Suprapubic skin (tissue), 3 donors: ENCODE data around the gene HFM1.
"Not testable (repeated sequence)": the region's sequence is repeated elsewhere in the genome, so short reads cannot be mapped to it uniquely, and the experiment has no call there.

ENCODE experiments used
- POLR2A ChIP-seq, 2 donors: fragments of 450-650 bp; IDR thresholded peaks; one replicate each; pipeline ENCODE4 v1.6.1; 2017; ENCODE audit warnings: antibody characterized with exemption in 2 of 2, mild to moderate bottlenecking in 2 of 2, moderate library complexity in 2 of 2
- TF ChIP-seq, protein P1 (sequence below), 2 donors: fragments of 200-600 bp in 1 of 2; fragments of 450-650 bp in 1 of 2; sonication (generic) in 1 of 2; IDR thresholded peaks; one replicate each; pipeline ENCODE4 v1.5.1; 2016 to 2019; ENCODE audit warnings: antibody characterized with exemption in 2 of 2, mild to moderate bottlenecking in 1 of 2, moderate library complexity in 1 of 2

DNA sequence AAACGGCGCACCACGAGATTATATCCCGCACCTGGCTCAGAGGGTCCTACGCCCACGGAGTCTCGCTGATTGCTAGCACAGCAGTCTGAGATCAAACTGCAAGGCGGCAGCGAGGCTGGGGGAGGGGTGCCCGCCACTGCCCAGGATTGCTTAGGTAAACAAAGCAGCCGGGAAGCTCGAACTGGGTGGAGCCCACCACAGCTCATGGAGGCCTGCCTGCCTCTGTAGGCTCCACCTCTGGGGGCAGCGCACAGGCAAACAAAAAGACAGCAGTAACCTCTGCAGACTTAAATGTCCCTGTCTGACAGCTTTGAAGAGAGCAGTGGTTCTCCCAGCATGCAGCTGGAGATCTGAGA lies 117.7 kb downstream of the HFM1 start:
- TF ChIP-seq, protein P1, sequence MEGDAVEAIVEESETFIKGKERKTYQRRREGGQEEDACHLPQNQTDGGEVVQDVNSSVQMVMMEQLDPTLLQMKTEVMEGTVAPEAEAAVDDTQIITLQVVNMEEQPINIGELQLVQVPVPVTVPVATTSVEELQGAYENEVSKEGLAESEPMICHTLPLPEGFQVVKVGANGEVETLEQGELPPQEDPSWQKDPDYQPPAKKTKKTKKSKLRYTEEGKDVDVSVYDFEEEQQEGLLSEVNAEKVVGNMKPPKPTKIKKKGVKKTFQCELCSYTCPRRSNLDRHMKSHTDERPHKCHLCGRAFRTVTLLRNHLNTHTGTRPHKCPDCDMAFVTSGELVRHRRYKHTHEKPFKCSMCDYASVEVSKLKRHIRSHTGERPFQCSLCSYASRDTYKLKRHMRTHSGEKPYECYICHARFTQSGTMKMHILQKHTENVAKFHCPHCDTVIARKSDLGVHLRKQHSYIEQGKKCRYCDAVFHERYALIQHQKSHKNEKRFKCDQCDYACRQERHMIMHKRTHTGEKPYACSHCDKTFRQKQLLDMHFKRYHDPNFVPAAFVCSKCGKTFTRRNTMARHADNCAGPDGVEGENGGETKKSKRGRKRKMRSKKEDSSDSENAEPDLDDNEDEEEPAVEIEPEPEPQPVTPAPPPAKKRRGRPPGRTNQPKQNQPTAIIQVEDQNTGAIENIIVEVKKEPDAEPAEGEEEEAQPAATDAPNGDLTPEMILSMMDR (IDR thresholded peaks at IDR 0.05): not testable (repeated sequence)
- not testable (repeated sequence) for TF ChIP-seq POLR2A (IDR thresholded peaks at IDR 0.05)
